ENCODE results near the gene SLC5A1. TPM values are rescaled to one million over a fixed set of nuclear protein-coding genes. Genes with fewer than 3 reads are reported as not detected.

SLC5A1 gene
- total and polyA plus RNA-seq, 2 of the 8 experiments (the other 6 are each of a cell fraction or from before 2014, with no cell fraction given) = 0.06 TPM; not detected in 1

- H2AFZ ChIP-seq (ENCODE audit: low read length) = no peak overlapping the region
- H2BK12ac ChIP-seq (ENCODE audit: low read depth, low read length) = no peak overlapping the region
- no peak overlapping the region for H3K18ac ChIP-seq (ENCODE audit: extremely low read depth, low read length)
- CTCF ChIA-PET (ENCODE audit: partially characterized antibody) = interaction anchor here (0.6 to 5.6 kb wide), 37 partner anchors 9 to 584 kb away, joined by 3 to 53 read pairs (median 4); partner anchors contain the start of gene SLC5A1
- H3K4me1 ChIP-seq (replicated peaks in 1 of 4; ENCODE audit: control insufficient read depth in 3 of 4, insufficient read depth in 4 of 4, low read length in 3 of 4) = no peaks in the 10 kb centered on the region
- FAIRE-seq = peak; percentile 58
- no peak overlapping the region for H2BK5ac ChIP-seq (ENCODE audit: low read depth, low read length)
- H3K9ac ChIP-seq (replicated peaks in 1 of 4; ENCODE audit: extremely low read depth in 1 of 4, low read depth in 3 of 4, low read length in 3 of 4) = no peak overlapping the region
- H3K56ac ChIP-seq (replicated peaks; ENCODE audit: insufficient read length, low read depth, low read length) = no peak overlapping the region
- no peak overlapping the region for H2BK15ac ChIP-seq (ENCODE audit: low read length)
- no peaks in the 10 kb centered on the region for H3K9me3 ChIP-seq (ENCODE audit: insufficient read depth in 2 of 2, low read depth in 1 of 2, low read length in 1 of 2)
- H4K91ac ChIP-seq (replicated peaks; ENCODE audit: insufficient read length, low read length) = no peak overlapping the region
- H3K27ac ChIP-seq (ENCODE audit: low read depth, low read length) = no peak overlapping the region
- POLR2A ChIA-PET (ENCODE audit: partially characterized antibody) = no interaction called here
- no peaks in the 10 kb centered on the region for H3K79me1 ChIP-seq (ENCODE audit: low read depth, low read length)
- no peak overlapping the region for H2BK20ac ChIP-seq (ENCODE audit: low read length)
- no peak overlapping the region for H2AK5ac ChIP-seq (ENCODE audit: low read depth, low read length)
- no peak overlapping the region for H3K4me3 ChIP-seq (ENCODE audit: extremely low read depth in 1 of 4, insufficient read depth in 2 of 4, low read depth in 3 of 4, low read length in 4 of 4)
- no peak overlapping the region for H4K8ac ChIP-seq (ENCODE audit: extremely low read depth, insufficient read depth, low read length)
- 74% methylated on average over 3 of the region's 3 CpGs; no CpG with 5 or more reads in 1 of the 2 experiments for WGBS, 2 experiments (ENCODE audit: extremely low coverage in 1 of 2, insufficient coverage in 1 of 2, insufficient read length in 1 of 2, insufficient replicate concordance in 2 of 2, low coverage in 1 of 2, low lambda C conversion rate in 2 of 2, missing lambda C conversion rate in 1 of 2)
- DNase-seq (ENCODE audit: low read depth in 1 of 2, low spot score in 2 of 2) = no peak
- no peak overlapping the region for H3K14ac ChIP-seq (ENCODE audit: insufficient read length)
- H3K36me3 ChIP-seq (ENCODE audit: control insufficient read depth in 2 of 4, insufficient read depth in 4 of 4, low read length in 3 of 4) = no peaks in the 10 kb centered on the region
- no peak overlapping the region for H4K5ac ChIP-seq (ENCODE audit: insufficient read length, low read depth, low read length)
- no peak overlapping the region for H3K23ac ChIP-seq (ENCODE audit: insufficient read length)
- no peaks in the 10 kb centered on the region for H4K20me1 ChIP-seq (replicated peaks in 1 of 2; ENCODE audit: control insufficient read depth in 1 of 2, insufficient read depth in 2 of 2, low read length in 2 of 2)
- no peak overlapping the region for H3K4me2 ChIP-seq (ENCODE audit: insufficient read depth in 1 of 2, low read depth in 2 of 2, low read length in 2 of 2)
- no peak overlapping the region for H2BK120ac ChIP-seq (replicated peaks; ENCODE audit: low read depth, low read length)
- H3K27me3 ChIP-seq (replicated peaks in 1 of 4; ENCODE audit: control insufficient read depth in 3 of 4, extremely low read depth in 1 of 4, insufficient read depth in 3 of 4, low read length in 3 of 4) = no peaks in the 10 kb centered on the region; a peak in 1 of 7 replicates
- TF ChIP-seq BCL11A (IDR thresholded peaks at IDR 0.05; ENCODE audit: low read depth in 2 of 2, low read length in 2 of 2) (no peak), RAD21 (IDR thresholded peaks at IDR 0.05 in 1 of 2, conservative IDR thresholded peaks at IDR 0.05 in 1 of 2; ENCODE audit: low read depth in 2 of 2, low read length in 2 of 2) (peak; percentile 19 to 32; a peak in 3 of 4 replicates), JUN (IDR thresholded peaks at IDR 0.05; ENCODE audit: low read depth, low read length) (no peak), TAF7 (optimal IDR thresholded peaks at IDR 0.05; ENCODE audit: borderline replicate concordance, low read depth, low read length) (no peak), SAP30 (IDR thresholded peaks at IDR 0.05; ENCODE audit: insufficient read depth, insufficient replicate concordance, low read length) (no peak), CTCF (IDR thresholded peaks at IDR 0.05; ENCODE audit: control extremely low read depth in 1 of 3, insufficient read depth in 1 of 3, low read depth in 1 of 3, low read length in 3 of 3) (peak in 2 of 3 experiments; percentile 36 to 53; a peak in 2 of 4 replicates)
- H3K4ac ChIP-seq (replicated peaks; ENCODE audit: insufficient read length, low read depth, low read length) = no peak overlapping the region
- no peaks in the 10 kb centered on the region for H3K23me2 ChIP-seq (ENCODE audit: low read depth, low read length)
- H3K79me2 ChIP-seq (ENCODE audit: control insufficient read depth in 1 of 2, insufficient read depth in 2 of 2, low read length in 2 of 2) = no peaks in the 10 kb centered on the region
Measured at GRCh38 chr22:31995046-31995445, 48.0 kb upstream of the SLC5A1 start.

Data from H1 (cell line).